Measurements from ENCODE around the gene DRG2.
A peak's percentile ranks its signal among the peaks of the same experiment; 100 is the strongest.

DRG2 gene, protein sequence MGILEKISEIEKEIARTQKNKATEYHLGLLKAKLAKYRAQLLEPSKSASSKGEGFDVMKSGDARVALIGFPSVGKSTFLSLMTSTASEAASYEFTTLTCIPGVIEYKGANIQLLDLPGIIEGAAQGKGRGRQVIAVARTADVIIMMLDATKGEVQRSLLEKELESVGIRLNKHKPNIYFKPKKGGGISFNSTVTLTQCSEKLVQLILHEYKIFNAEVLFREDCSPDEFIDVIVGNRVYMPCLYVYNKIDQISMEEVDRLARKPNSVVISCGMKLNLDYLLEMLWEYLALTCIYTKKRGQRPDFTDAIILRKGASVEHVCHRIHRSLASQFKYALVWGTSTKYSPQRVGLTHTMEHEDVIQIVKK

DNA sequence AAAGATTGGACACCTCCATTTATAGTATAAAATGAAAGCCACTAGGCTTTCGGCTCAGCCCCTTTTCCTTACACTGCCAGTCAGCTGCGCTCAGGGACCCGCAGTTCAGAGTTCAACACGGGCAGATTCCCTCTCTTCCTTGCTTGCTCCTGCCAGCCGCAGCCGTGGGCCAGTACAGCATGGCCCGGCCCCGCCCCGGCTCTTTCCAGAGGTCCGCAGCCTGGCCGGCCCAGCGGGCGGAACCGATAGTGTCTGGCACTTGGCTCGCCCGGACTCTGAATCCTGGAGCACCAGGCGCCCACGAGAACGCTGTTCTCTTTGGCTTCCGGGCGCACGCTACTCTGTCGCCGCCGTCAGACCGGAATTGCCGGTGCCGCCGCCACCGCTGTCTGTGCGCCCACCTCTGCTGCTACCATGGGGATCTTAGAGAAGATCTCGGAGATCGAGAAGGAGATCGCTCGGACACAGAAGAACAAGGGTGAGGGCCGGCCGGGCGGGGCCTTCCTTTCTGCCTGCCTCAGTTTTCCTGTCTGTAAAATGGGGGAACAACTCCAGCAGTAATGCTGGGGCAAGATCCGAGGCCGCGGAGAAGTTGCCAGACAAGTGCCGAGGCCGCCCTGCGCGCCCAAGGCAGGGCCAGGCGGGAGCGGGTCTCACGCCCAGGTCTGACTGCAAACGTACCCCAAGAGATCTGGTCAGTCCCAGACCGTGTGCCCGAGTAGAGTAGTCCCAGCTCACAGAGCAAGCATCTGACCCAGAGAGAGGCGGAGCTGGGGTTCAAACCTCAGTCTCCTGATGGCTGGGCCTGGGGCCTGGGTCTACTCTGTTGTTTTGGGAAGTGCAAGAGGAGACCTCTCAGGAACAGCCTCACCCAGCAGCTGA lies at the start of gene DRG2:
TSS of gene DRG2 (plus strand) at position 339 of the 882 bp plus-strand sequence. CDS start at position 415, 76 bp downstream.
- DNase-seq (ENCODE audit: low read depth in 1 of 2, low spot score in 1 of 2) = peak; percentile 79 to 87

GRCh38 chr17:18038149-18038850 lies 49.4 kb upstream of the DRG2 start:
- no peak for DNase-seq (ENCODE audit: low read depth in 1 of 2, low spot score in 1 of 2)

- DNase-seq (ENCODE audit: low read depth in 1 of 2, low spot score in 1 of 2) = peak; percentile 99 to 100
Observed at GRCh38 chr17:18038861-18039534, 48.8 kb upstream of the DRG2 start, which contains the start of the genes ATPAF2 and GID4. Gene ATPAF2, minus strand, starts transcription at chr17:18039168. Its CDS starts 155 bp downstream, at chr17:18039013. Gene GID4, plus strand, starts transcription at chr17:18039408. Its CDS starts 57 bp downstream, at chr17:18039465.

- DNase-seq (ENCODE audit: low read depth in 1 of 2, low spot score in 1 of 2) = no peak
Observed at GRCh38 chr17:18039535-18040260, 48.0 kb upstream of the DRG2 start.

DNA sequence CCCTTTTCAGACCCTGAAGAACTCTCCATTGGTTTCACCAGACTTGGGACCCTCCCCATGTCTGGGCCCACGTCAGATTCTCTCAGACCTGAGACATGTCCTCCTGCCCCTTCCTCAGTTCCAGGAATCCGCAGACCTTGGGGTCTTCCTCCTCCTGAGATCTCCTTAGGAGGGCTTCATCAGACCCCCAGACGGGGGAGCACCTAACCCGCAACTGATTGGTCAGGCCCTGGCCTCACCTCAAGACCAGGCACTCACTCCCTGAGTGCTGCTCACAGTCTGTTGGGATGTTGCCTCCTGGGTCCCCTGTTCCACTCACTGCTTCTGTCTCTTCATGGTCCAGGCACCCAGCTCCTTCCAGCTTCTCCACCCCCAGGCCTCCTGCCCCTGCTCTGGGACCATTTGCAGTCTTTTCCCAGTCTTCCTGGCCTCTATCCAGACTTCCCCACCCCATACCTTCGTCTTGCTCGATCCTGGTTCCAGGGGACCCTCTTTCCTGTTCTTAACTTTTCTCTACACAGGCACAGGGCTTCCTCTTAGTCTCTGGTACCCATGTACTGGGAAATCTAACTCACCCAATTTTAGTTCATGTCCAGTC lies 47.4 kb upstream of the DRG2 start:
- no peak for DNase-seq (ENCODE audit: low read depth in 1 of 2, low spot score in 1 of 2)

GRCh38 chr17:18041776-18042175 lies 46.0 kb upstream of the DRG2 start:
- no peak for DNase-seq (ENCODE audit: low read depth in 1 of 2, low spot score in 1 of 2)

DNA sequence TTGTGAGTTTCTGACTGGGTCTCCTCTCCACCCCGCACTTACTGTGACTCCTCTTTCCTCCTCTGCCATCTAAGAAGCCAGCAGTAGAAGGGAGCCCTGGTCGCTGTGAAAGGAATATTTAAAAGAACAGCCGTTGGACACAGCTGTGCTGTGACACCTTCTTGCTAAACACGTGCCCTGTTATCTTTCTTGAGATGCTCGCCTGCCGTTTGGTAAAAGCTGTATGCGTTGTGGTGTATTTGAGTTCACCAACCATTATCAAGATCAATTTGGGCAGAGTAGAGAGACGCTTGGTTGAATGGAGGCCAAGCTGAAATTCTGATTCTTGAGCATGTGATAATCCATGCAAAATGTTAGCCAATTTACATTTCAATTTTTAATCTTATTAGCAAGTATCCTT lies 44.8 kb upstream of the DRG2 start:
- DNase-seq (ENCODE audit: low read depth in 1 of 2, low spot score in 1 of 2) = no peak

DNA sequence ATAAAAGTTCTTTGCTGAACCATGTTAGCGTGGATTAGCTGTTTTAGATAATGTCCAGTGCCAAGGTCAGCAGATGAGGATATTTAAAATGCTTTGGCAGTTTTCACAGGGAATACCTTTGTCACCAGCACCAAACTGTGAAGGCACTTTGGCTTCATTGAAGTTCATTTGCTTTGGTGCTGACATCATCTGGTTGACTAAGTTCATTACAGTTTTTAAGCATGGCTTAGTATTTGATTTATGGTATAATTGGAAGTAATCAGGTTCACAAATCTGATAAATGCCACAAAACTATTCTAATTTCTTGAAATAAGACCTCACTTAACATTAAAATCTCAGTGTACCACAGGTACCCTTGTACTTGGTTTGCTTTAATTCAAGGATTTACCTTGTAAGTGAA lies 44.3 kb upstream of the DRG2 start:
- no peak for DNase-seq (ENCODE audit: low read depth in 1 of 2, low spot score in 1 of 2)

GRCh38 chr17:18044609-18045008 lies 43.1 kb upstream of the DRG2 start:
- no peak for DNase-seq (ENCODE audit: low read depth in 1 of 2, low spot score in 1 of 2)

DNA sequence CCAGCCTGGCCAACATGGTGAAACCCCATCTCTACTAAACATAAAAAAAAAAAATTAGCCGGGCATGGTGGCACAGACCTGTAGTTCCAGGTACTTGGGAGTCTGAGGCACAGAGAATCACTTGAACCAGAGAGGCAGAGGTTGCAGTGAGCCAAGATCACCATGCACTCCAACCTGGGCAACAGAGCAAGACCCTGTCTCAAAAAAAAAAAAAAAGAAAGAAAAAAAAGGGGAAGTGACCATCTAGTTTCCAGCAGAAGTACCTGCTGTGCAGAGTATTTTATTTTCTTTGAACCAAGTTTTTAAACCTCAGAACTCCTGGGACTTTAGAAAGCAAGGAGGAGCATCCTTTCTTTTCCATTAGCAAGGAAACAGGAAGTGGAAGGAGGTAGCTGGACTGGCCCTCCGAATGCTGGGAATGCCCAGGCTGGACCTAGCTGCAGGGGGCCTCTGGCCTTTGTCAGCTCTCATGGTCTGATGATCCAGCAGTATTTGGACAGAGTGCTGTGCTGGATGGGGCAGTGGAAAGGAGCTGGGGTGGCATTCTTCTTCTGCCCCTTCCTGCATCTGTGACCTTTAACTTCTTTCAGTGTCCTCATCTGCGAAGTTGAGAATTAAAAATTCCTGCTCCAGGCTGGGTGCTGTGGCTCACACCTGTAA lies 41.9 kb upstream of the DRG2 start:
- no peak for DNase-seq (ENCODE audit: low read depth in 1 of 2, low spot score in 1 of 2)

- no peak for DNase-seq (ENCODE audit: low read depth in 1 of 2, low spot score in 1 of 2)
Observed at GRCh38 chr17:18055597-18055996, 32.2 kb upstream of the DRG2 start.

DNA sequence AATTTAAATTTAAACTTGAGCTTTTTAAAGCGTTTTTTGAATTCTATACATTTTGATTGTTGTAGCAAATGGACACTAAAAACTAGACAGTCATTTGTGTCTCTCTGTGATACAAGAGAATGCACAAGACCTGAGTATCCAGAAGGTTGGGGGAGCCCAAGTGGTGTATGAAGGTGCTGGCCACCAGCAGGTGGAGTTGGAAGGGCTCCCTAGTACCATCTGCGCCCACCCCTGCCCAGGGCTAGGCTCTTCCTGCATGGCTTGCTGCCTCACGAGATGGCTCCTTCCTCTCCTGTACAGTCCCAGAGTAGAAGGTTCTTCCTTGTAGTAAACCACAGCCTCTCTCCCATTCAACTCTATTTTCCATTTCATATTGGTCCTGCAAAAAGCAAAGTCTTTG lies 31.5 kb upstream of the DRG2 start:
- DNase-seq (ENCODE audit: low read depth in 1 of 2, low spot score in 1 of 2) = no peak

DNA sequence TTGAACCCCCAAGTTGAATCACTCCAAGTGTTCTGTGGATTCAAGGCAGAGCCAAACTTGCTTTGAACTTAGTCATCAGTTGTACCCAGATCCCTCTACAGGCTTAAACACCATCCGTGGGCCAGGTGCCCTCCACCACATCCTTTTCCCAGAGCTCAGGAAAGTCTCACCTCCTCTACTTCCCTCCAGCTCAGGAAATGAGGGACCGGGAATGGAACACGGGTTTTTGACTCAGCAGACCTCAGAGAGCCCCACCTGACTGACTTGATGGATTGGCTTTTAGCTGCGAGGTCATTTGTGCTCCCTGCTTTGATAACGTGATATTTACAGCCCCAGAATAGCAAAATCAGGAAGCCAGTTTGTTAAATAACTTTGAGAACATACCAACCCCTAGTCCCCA lies 28.5 kb upstream of the DRG2 start:
- no peak for DNase-seq (ENCODE audit: low read depth in 1 of 2, low spot score in 1 of 2)

- DNase-seq (ENCODE audit: low read depth in 1 of 2, low spot score in 1 of 2) = no peak
Observed at GRCh38 chr17:18064053-18064452, 23.7 kb upstream of the DRG2 start.

GRCh38 chr17:18065546-18065945 lies 22.2 kb upstream of the DRG2 start:
- no peak for DNase-seq (ENCODE audit: low read depth in 1 of 2, low spot score in 1 of 2)

GRCh38 chr17:18066866-18067265 lies 20.9 kb upstream of the DRG2 start:
- DNase-seq (ENCODE audit: low read depth in 1 of 2, low spot score in 1 of 2) = no peak

DNA sequence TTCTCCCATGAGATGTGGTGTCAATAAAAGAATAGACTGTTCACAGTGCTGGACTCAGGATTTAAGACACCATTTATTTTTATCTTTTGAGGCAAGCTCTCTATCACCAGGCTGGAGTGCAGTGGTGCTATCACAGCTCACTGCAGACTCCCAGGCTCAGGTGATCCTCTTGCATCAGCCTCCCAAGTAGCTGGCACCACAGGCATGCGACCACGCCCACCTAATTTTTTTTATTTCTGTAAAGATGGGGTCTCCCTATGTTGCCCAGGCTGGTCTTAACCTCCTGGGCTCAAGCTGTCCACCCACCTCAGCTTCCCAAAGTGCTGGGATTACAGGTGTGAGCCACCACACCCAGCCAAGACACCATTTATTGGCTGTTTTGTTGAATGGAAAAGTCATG lies 18.6 kb upstream of the DRG2 start:
- DNase-seq (ENCODE audit: low read depth in 1 of 2, low spot score in 1 of 2) = no peak

DNA sequence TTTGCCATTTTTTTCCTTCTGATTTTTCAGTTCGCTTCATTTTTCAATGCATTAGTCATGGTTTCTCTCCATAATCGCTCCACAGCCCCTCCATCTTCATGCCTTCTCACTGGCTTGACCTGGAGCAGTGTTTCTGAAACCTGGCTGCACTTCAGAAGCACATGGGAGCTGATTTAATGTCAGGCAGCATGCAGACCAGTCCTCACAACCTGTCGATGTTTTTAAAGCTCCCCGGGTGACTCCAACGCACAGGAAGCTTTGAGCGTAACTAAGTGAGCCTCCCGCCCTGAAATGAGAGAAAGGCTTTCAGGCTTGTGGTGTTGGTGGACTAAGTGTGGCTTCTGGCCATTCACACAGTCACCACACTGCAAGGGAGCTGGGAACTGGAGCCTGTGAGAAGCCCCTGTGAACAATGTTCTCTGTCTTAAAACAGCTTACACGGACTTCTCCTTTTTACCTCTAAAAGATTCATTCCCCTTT lies 16.8 kb upstream of the DRG2 start:
- no peak for DNase-seq (ENCODE audit: low read depth in 1 of 2, low spot score in 1 of 2)

GRCh38 chr17:18071751-18072150 lies 16.0 kb upstream of the DRG2 start:
- DNase-seq (ENCODE audit: low read depth in 1 of 2, low spot score in 1 of 2) = no peak
